Activated T-helper 1 cell treated with anti-CD3 and anti-CD28 coated beads, Interleukin-12 subunit alpha, Interleukin-12 subunit beta, Interleukin-2, Interleukin-4 antibody, amounts not matched to agents 30 ng/mL and 10 ng/mL and 1 ng/mL, durations not matched to agents 14 hours and 24 hours and 36 hours (primary cell): ENCODE results near the gene NKAIN1. TPM values are rescaled to one million over a fixed set of nuclear protein-coding genes. Genes with fewer than 3 reads are reported as not detected.
"Not testable (repeated sequence)": the region's sequence is repeated elsewhere in the genome, so short reads cannot be mapped to it uniquely, and the experiment has no call there.

Experiments
- DNase-seq: peaks from one replicate; pipeline ENCODE4 v3.0.0; 2021; ENCODE audit warnings: low spot score
- H3K27ac Mint-ChIP-seq: one replicate; pipeline ENCODE4 v1.8.0; 2021; ENCODE audit warnings: mild to moderate bottlenecking, mixed read lengths
- H3K27me3 Mint-ChIP-seq: one replicate; pipeline ENCODE4 v1.8.0; 2022; ENCODE audit warnings: mild to moderate bottlenecking, moderate library complexity, mixed read lengths; ENCODE audit not compliant: insufficient read depth
- H3K36me3 Mint-ChIP-seq: one replicate; pipeline ENCODE4 v1.8.0; 2021; ENCODE audit warnings: low read depth, mixed read lengths
- H3K4me1 Mint-ChIP-seq: one replicate; pipeline ENCODE4 v1.8.0; 2021; ENCODE audit warnings: low read depth, mixed read lengths
- H3K4me3 Mint-ChIP-seq: one replicate; pipeline ENCODE4 v1.8.0; 2021; ENCODE audit warnings: mild to moderate bottlenecking, moderate library complexity, mixed read lengths
- H3K9me3 Mint-ChIP-seq: one replicate; pipeline ENCODE4 v1.8.0; 2021; ENCODE audit warnings: mixed read lengths
- intact Hi-C: fragments of 100-400 bp; cut with micrococcal nuclease; formaldehyde crosslinking; loops from one replicate; pipeline ENCODE4 v1.15.1; 2024
- total RNA-seq: library from RNA; stranded (reverse); gene quantifications from 2 replicates; pipeline ENCODE4 v1.2.3, GENCODE V29; 2022

Gene NKAIN1
- total RNA-seq, 1 donor from 2014 or later = not detected

GRCh38 chr1:31154000-31154631 is 85.6 kb downstream of the NKAIN1 start:
- intact Hi-C loops = loop anchor here (2.0 to 10.0 kb wide), 2 partner anchors 139 to 435 kb away; no protein-coding TSS in a partner anchor

GRCh38 chr1:31153423-31153822 is 86.3 kb downstream of the NKAIN1 start:
- no peak overlapping the region for H3K27ac Mint-ChIP-seq

More at GRCh38 chr1:31154000-31154631, 85.6 kb downstream of the NKAIN1 start:
- Mint-ChIP-seq H3K4me1 (peaks cover 5% of the 10 kb centered on the region), H3K9me3 (no peaks in the 10 kb centered on the region), H3K27ac (peak overlapping the region; percentile 29), H3K4me3 (peak overlapping the region; percentile 73), H3K27me3 (peaks cover 6% of the 10 kb centered on the region), H3K36me3 (peaks cover 4% of the 10 kb centered on the region)
- DNase-seq = no peak

GRCh38 chr1:31152181-31152795 is 87.4 kb downstream of the NKAIN1 start:
- H3K9me3 Mint-ChIP-seq = no peaks in the 10 kb centered on the region
- no peak for DNase-seq
- H3K4me3 Mint-ChIP-seq = no peak overlapping the region
- peaks cover 4% of the 10 kb centered on the region for H3K36me3 Mint-ChIP-seq
- peaks cover 5% of the 10 kb centered on the region for H3K4me1 Mint-ChIP-seq
- intact Hi-C loops = loop anchor here (10.0 kb wide), 1 partner anchor 137 kb away; no protein-coding TSS in a partner anchor
- peaks cover 6% of the 10 kb centered on the region for H3K27me3 Mint-ChIP-seq
- H3K27ac Mint-ChIP-seq = no peak overlapping the region

More at GRCh38 chr1:31153423-31153822, 86.3 kb downstream of the NKAIN1 start:
- peak overlapping the region; percentile 39 for H3K4me3 Mint-ChIP-seq
- peaks cover 4% of the 10 kb centered on the region for H3K36me3 Mint-ChIP-seq
- H3K9me3 Mint-ChIP-seq = no peaks in the 10 kb centered on the region
- DNase-seq = no peak
- peaks cover 5% of the 10 kb centered on the region for H3K4me1 Mint-ChIP-seq
- peaks cover 6% of the 10 kb centered on the region for H3K27me3 Mint-ChIP-seq
- intact Hi-C loops = loop anchor here (10.0 kb wide), 1 partner anchor 139 kb away; no protein-coding TSS in a partner anchor

GRCh38 chr1:31151402-31151801 is 88.3 kb downstream of the NKAIN1 start:
- Mint-ChIP-seq H3K4me1 (peaks cover 5% of the 10 kb centered on the region), H3K27me3 (peaks cover 6% of the 10 kb centered on the region), H3K9me3 (no peaks in the 10 kb centered on the region), H3K4me3 (no peak overlapping the region), H3K36me3 (peaks cover 4% of the 10 kb centered on the region), H3K27ac (no peak overlapping the region)
- no peak for DNase-seq
- intact Hi-C loops = loop anchor here (10.0 kb wide), 1 partner anchor 137 kb away; no protein-coding TSS in a partner anchor

GRCh38 chr1:31148409-31148808 is 91.3 kb downstream of the NKAIN1 start:
- intact Hi-C loops = loop anchor here (10.0 kb wide), 1 partner anchor 64 kb away; no protein-coding TSS in a partner anchor
- no peak for DNase-seq
- no peaks in the 10 kb centered on the region for H3K9me3 Mint-ChIP-seq
- H3K4me3 Mint-ChIP-seq = no peak overlapping the region
- no peak overlapping the region for H3K27ac Mint-ChIP-seq
- H3K36me3 Mint-ChIP-seq = no peaks in the 10 kb centered on the region
- peaks cover 7% of the 10 kb centered on the region for H3K27me3 Mint-ChIP-seq
- H3K4me1 Mint-ChIP-seq = no peaks in the 10 kb centered on the region

GRCh38 chr1:31145648-31146047 is 94.0 kb downstream of the NKAIN1 start:
- H3K4me3 Mint-ChIP-seq = no peak overlapping the region
- H3K27me3 Mint-ChIP-seq = peaks cover 4% of the 10 kb centered on the region
- no peaks in the 10 kb centered on the region for H3K36me3 Mint-ChIP-seq
- no peaks in the 10 kb centered on the region for H3K4me1 Mint-ChIP-seq
- no peak overlapping the region for H3K27ac Mint-ChIP-seq
- H3K9me3 Mint-ChIP-seq = no peaks in the 10 kb centered on the region
- no peak for DNase-seq
- intact Hi-C loops = loop anchor here (10.0 kb wide), 1 partner anchor 61 kb away; no protein-coding TSS in a partner anchor

GRCh38 chr1:31144442-31144841 is 95.2 kb downstream of the NKAIN1 start:
- Mint-ChIP-seq H3K36me3 (no peaks in the 10 kb centered on the region), H3K4me1 (no peaks in the 10 kb centered on the region), H3K9me3 (no peaks in the 10 kb centered on the region), H3K27me3 (peaks cover 4% of the 10 kb centered on the region), H3K4me3 (no peak overlapping the region), H3K27ac (no peak overlapping the region)
- no peak for DNase-seq
- intact Hi-C loops = loop anchor here (10.0 kb wide), 1 partner anchor 60 kb away; no protein-coding TSS in a partner anchor

- Mint-ChIP-seq H3K4me3 (no peak overlapping the region), H3K27me3 (peaks cover 4% of the 10 kb centered on the region), H3K4me1 (no peaks in the 10 kb centered on the region), H3K9me3 (no peaks in the 10 kb centered on the region), H3K27ac (no peak overlapping the region), H3K36me3 (no peaks in the 10 kb centered on the region)
- intact Hi-C loops = loop anchor here (10.0 kb wide), 1 partner anchor 59 kb away; no protein-coding TSS in a partner anchor
- no peak for DNase-seq
Observed at GRCh38 chr1:31143455-31143854, 96.2 kb downstream of the NKAIN1 start.

GRCh38 chr1:31142406-31142805 is 97.3 kb downstream of the NKAIN1 start:
- DNase-seq = no peak
- Mint-ChIP-seq H3K27ac (no peak overlapping the region), H3K9me3 (no peaks in the 10 kb centered on the region), H3K36me3 (no peaks in the 10 kb centered on the region), H3K27me3 (peaks cover 4% of the 10 kb centered on the region), H3K4me3 (no peak overlapping the region), H3K4me1 (no peaks in the 10 kb centered on the region)
- intact Hi-C loops = loop anchor here (10.0 kb wide), 1 partner anchor 58 kb away; no protein-coding TSS in a partner anchor

- Mint-ChIP-seq H3K4me1 (no peaks in the 10 kb centered on the region), H3K36me3 (no peaks in the 10 kb centered on the region), H3K4me3 (no peak overlapping the region), H3K9me3 (no peaks in the 10 kb centered on the region), H3K27ac (no peak overlapping the region), H3K27me3 (peaks cover 4% of the 10 kb centered on the region)
- intact Hi-C loops = loop anchor here (10.0 kb wide), 1 partner anchor 55 kb away; no protein-coding TSS in a partner anchor
- no peak for DNase-seq
Observed at GRCh38 chr1:31140299-31140698, 99.4 kb downstream of the NKAIN1 start.

GRCh38 chr1:31138797-31139521 is 100.7 kb downstream of the NKAIN1 start:
- H3K27ac Mint-ChIP-seq, DNase-seq, H3K4me3 Mint-ChIP-seq, H3K4me1 Mint-ChIP-seq, H3K9me3 Mint-ChIP-seq, H3K27me3 Mint-ChIP-seq, intact Hi-C loops, H3K36me3 Mint-ChIP-seq: not testable (repeated sequence)

- H3K27me3 Mint-ChIP-seq, H3K9me3 Mint-ChIP-seq, H3K4me1 Mint-ChIP-seq, H3K36me3 Mint-ChIP-seq, intact Hi-C loops, DNase-seq, H3K4me3 Mint-ChIP-seq, H3K27ac Mint-ChIP-seq: not testable (repeated sequence)
Observed at GRCh38 chr1:31137873-31138272, 101.8 kb downstream of the NKAIN1 start.
